GM19240 (cell line): Measurements from ENCODE around the gene FAM193A.
"Not testable (repeated sequence)": the region's sequence is repeated elsewhere in the genome, so short reads cannot be mapped to it uniquely, and the experiment has no call there.

Experiments used
- DNase-seq: peaks from one replicate; pipeline ENCODE4 v3.0.0; 2011; ENCODE audit warnings: low spot score; ENCODE audit not compliant: insufficient read length

Gene FAM193A

GRCh38 chr4:2572076-2572475 is 35.6 kb downstream of the FAM193A start:
- DNase-seq = no peak

- DNase-seq = no peak
Measured at GRCh38 chr4:2572866-2573265, 36.4 kb downstream of the FAM193A start.

GRCh38 chr4:2574009-2574408 is 37.6 kb downstream of the FAM193A start:
- DNase-seq = no peak

GRCh38 chr4:2574863-2575262 is 38.4 kb downstream of the FAM193A start:
- DNase-seq = no peak

GRCh38 chr4:2576290-2576689 is 39.8 kb downstream of the FAM193A start:
- DNase-seq = no peak

GRCh38 chr4:2578106-2578505 is 41.7 kb downstream of the FAM193A start:
- DNase-seq = no peak

GRCh38 chr4:2579910-2580309 is 43.5 kb downstream of the FAM193A start:
- no peak for DNase-seq

GRCh38 chr4:2583092-2583491 is 46.6 kb downstream of the FAM193A start:
- DNase-seq = no peak

- no peak for DNase-seq
Measured at GRCh38 chr4:2583517-2583916, 47.1 kb downstream of the FAM193A start.

GRCh38 chr4:2586502-2586901 is 50.1 kb downstream of the FAM193A start:
- no peak for DNase-seq

GRCh38 chr4:2587213-2587823 is 50.9 kb downstream of the FAM193A start:
- no peak for DNase-seq

GRCh38 chr4:2588259-2588658 is 51.8 kb downstream of the FAM193A start:
- DNase-seq = no peak

- no peak for DNase-seq
Measured at GRCh38 chr4:2591189-2591588, 54.7 kb downstream of the FAM193A start.

- not testable (repeated sequence) for DNase-seq
Measured at GRCh38 chr4:2592014-2592413, 55.6 kb downstream of the FAM193A start.

- DNase-seq = no peak
Measured at GRCh38 chr4:2592572-2592971, 56.1 kb downstream of the FAM193A start.

- no peak for DNase-seq
Measured at GRCh38 chr4:2593003-2593402, 56.6 kb downstream of the FAM193A start.

- no peak for DNase-seq
Measured at GRCh38 chr4:2595436-2595835, 59.0 kb downstream of the FAM193A start.

- no peak for DNase-seq
Measured at GRCh38 chr4:2595952-2596552, 59.6 kb downstream of the FAM193A start.

- DNase-seq = no peak
Measured at GRCh38 chr4:2596611-2597010, 60.2 kb downstream of the FAM193A start.

GRCh38 chr4:2598511-2599303 is 62.3 kb downstream of the FAM193A start:
- no peak for DNase-seq

GRCh38 chr4:2599304-2599654 is 62.8 kb downstream of the FAM193A start:
- no peak for DNase-seq

- no peak for DNase-seq
Measured at GRCh38 chr4:2600878-2601277, 64.4 kb downstream of the FAM193A start.

- DNase-seq = no peak
Measured at GRCh38 chr4:2604614-2605013, 68.2 kb downstream of the FAM193A start.
